Adrenal gland (tissue), 12 donors: ENCODE measurements around the gene POMGNT2. TPM values are rescaled to one million over a fixed set of nuclear protein-coding genes. Genes with fewer than 3 reads are reported as not detected.

Experiments
- DNase-seq, 7 donors: peaks; one replicate each; pipeline ENCODE4 v3.0.0-alpha.2; 2019 to 2020
- H3K27ac ChIP-seq, 5 donors: fragments of 200-600 bp; sonication (generic) in 4 of 5; 1 replicate in 3 of 5; 2 replicates in 2 of 5; pipeline versions ENCODE4 v1.5.1 to v1.8.0; 2016 to 2020; ENCODE audit warnings: mild to moderate bottlenecking in 1 of 5
- H3K27me3 ChIP-seq: fragments of 200-600 bp; 2 replicates; pipeline ENCODE4 v1.8.0; 2021
- H3K36me3 ChIP-seq, 2 donors: fragments of 200-600 bp; replicated peaks in 1 of 2; 1 replicate in 1 of 2; 2 replicates in 1 of 2; pipeline versions ENCODE4 v1.5.1 to v1.8.0; 2018 to 2022
- H3K4me1 ChIP-seq, 2 donors: fragments of 200-600 bp; replicated peaks in 1 of 2; 1 replicate in 1 of 2; 2 replicates in 1 of 2; pipeline versions ENCODE4 v1.5.1 to v1.8.0; 2018 to 2021
- H3K4me3 ChIP-seq, 4 donors: fragments of 200-600 bp; sonication (generic) in 3 of 4; one replicate each; pipeline ENCODE4 v1.5.1; 2016 to 2018
- H3K9me3 ChIP-seq, 3 donors: fragments of 200-600 bp; sonication (generic) in 1 of 3; replicated peaks in 1 of 3; 1 replicate in 2 of 3; 2 replicates in 1 of 3; pipeline versions ENCODE4 v1.5.1 to v1.8.0; 2016 to 2021
- POLR2A ChIP-seq, 2 donors: fragments of 450-650 bp; IDR thresholded peaks; one replicate each; pipeline ENCODE4 v1.6.1; 2017; ENCODE audit warnings: antibody characterized with exemption in 2 of 2, mild to moderate bottlenecking in 2 of 2, moderate library complexity in 1 of 2
- WGBS, 4 donors: extraction: QIAGEN DNeasy Blood & Tissue Kit in 2 of 4; methylation state at CpG; one replicate each; pipeline versions ENCODE4 v1.1.5 to v1.1.7; 2013 to 2017; 5-methylcytosine and 5-hydroxymethylcytosine counted together
- intact Hi-C, 2 donors: fragments of 100-400 bp; cut with DNase I; formaldehyde crosslinking; loops; one replicate each; pipeline versions ENCODE4 v1.14.1 to v1.15.0; 2022 to 2023
- polyA plus RNA-seq, 3 donors: library from polyadenylated mRNA; stranded (reverse); fragments of 200-250 nt in 2 of 3; fragments of 350-450 nt in 1 of 3; fragmentation: Illumina TruSeq in 1 of 3; extraction: RNeasy Lipid Tissue Mini Kit (QIAGEN cat#74804) in 1 of 3; gene quantifications; one replicate each; pipeline ENCODE4 v1.2.3, GENCODE V29; 2013 to 2014
- total RNA-seq, 9 donors: library from RNA; depleted of rRNA in 4 of 9; stranded (reverse); fragments of >200 nt in 4 of 9; fragments of 120-200 nt in 1 of 9; fragmentation: NEBNext Ultra II Directional in 1 of 9; extraction: Animal tissue kit (Norgen Biotek cat#: 25700) in 1 of 9; gene quantifications; one replicate each; pipeline versions ENCODE4 v1.1.0 to v1.2.4, GENCODE V29; 2013 to 2023
- TF ChIP-seq, protein P1 (sequence below), 6 experiments: fragments of 450-650 bp in 4 of 6; fragments of 200-600 bp in 2 of 6; sonication (generic) in 1 of 6; IDR thresholded peaks; 1 replicate in 5 of 6; 2 replicates in 1 of 6; pipeline versions ENCODE4 v1.5.1 to v1.8.0; 2016 to 2021; ENCODE audit warnings: antibody characterized with exemption in 6 of 6, mild to moderate bottlenecking in 2 of 6, moderate library complexity in 1 of 6
- donor health status: healthy with polysubstance abuse.
- donor health status: Bipolar disorder and iron deficiency.
- donor health status: DM: yes; HTN: yes; CAD: no.
- donor health status: DM: no; HTN: no; CAD: no.
- donor health status: DM: no; HTN: no; CAD: no.
- donor health status: DM: yes; HTN: yes; CAD: no.

POMGNT2 gene
- total and polyA plus RNA-seq, 12 donors: 6.5 to 44.9 (median 18.6) TPM

DNA sequence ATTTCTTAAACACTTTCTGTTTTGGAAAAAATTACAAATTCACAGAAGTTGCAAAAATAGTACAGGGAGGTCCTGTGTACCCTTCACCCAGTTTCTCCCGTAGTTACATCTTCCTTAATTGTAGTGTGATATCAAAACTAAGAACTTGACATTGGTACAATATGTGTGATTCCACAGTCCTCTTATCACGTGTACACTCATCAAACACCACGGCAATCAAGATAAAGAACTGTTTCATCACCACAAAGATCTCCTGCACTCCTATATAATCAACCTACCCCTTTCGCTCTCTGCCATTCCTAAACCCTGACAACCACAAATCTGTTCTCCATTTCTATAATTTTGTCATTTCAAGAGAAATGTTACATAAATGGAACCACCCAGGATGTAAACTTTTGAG lies 31.4 kb downstream of the POMGNT2 start:
- H3K4me3 ChIP-seq: no peak overlapping the region
- H3K27me3 ChIP-seq: no peaks in the 10 kb centered on the region
- intact Hi-C loops: no loop called here
- no peak overlapping the region for H3K27ac ChIP-seq
- 56 to 72% (median 64%) methylated on average over 4 of the region's 4 CpGs for WGBS, 4 donors
- DNase-seq: no peak
- H3K9me3 ChIP-seq: no peaks in the 10 kb centered on the region
- no peaks in the 10 kb centered on the region for H3K4me1 ChIP-seq
- TF ChIP-seq, protein P1, sequence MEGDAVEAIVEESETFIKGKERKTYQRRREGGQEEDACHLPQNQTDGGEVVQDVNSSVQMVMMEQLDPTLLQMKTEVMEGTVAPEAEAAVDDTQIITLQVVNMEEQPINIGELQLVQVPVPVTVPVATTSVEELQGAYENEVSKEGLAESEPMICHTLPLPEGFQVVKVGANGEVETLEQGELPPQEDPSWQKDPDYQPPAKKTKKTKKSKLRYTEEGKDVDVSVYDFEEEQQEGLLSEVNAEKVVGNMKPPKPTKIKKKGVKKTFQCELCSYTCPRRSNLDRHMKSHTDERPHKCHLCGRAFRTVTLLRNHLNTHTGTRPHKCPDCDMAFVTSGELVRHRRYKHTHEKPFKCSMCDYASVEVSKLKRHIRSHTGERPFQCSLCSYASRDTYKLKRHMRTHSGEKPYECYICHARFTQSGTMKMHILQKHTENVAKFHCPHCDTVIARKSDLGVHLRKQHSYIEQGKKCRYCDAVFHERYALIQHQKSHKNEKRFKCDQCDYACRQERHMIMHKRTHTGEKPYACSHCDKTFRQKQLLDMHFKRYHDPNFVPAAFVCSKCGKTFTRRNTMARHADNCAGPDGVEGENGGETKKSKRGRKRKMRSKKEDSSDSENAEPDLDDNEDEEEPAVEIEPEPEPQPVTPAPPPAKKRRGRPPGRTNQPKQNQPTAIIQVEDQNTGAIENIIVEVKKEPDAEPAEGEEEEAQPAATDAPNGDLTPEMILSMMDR (IDR thresholded peaks at IDR 0.05): no peak
- TF ChIP-seq POLR2A (IDR thresholded peaks at IDR 0.05): no peak
- H3K36me3 ChIP-seq: peaks cover 0 to 5% of the 10 kb centered on the region in 2 donors

DNA sequence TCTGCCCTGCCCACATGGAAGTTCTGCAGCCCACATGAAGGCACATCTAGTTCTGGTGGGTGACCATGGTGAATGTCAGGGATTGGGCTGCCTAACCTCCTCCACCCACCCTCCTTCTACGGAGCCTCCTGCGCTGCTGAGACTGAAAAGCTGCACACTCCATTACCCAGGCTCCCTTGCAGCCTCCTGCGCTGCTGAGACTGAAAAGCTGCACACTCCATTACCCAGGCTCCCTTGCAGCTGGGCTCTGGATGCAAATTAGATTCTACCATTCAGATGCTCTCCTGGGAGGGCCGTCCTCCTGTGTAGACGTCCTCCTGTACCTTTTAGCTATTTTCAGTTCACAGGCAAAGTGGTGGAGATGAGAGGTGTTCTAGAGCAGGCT lies 32.1 kb downstream of the POMGNT2 start:
- TF ChIP-seq, protein P1 (IDR thresholded peaks at IDR 0.05): no peak
- TF ChIP-seq POLR2A (IDR thresholded peaks at IDR 0.05): no peak
- no peak for DNase-seq
- no peak overlapping the region for H3K4me3 ChIP-seq
- intact Hi-C loops: no loop called here
- no peaks in the 10 kb centered on the region for H3K27me3 ChIP-seq
- no peaks in the 10 kb centered on the region for H3K36me3 ChIP-seq
- no peak overlapping the region for H3K27ac ChIP-seq
- no peaks in the 10 kb centered on the region for H3K9me3 ChIP-seq
- no peaks in the 10 kb centered on the region for H3K4me1 ChIP-seq
- WGBS, 4 donors: 71 to 85% (median 83%) methylated on average over 2 to 5 of the region's 5 CpGs

DNA sequence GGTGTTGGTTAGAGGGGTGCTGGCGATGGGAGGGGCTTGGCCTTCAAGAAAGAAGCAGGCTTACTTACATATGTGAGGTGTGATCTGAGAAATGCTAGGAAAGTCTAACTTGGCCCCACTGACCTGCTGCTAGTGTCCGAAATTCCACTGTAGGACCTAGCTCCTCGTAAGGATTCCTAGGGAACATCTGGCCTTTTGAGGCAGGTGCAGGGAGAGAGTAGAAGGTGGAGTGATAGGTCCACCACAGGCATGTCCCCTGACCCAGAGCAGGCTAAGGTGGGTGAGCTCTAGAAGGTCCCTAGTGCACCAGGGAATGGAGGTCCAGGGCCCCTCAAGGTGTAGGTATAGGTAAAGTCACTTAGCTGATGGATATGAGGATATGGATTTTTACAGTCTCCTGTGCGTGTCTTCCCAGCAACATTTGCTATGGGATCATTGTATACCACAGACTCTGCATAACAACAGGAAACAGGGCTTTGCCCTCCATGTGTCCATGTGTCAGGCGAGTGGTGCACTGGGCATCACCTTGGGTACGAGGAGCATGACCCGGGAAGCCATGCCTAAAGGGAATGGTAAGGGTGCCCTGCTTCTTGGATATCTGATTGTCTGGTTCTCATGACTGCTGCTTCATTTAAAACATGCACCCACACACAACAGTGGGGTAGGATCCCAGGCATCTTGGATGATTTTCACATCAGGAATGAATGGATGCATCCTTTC lies 32.6 kb downstream of the POMGNT2 start:
- Histone ChIP-seq H3K4me3 (no peak overlapping the region), H3K27me3 (no peaks in the 10 kb centered on the region), H3K36me3 (no peaks in the 10 kb centered on the region), H3K4me1 (no peaks in the 10 kb centered on the region), H3K27ac (no peak overlapping the region), H3K9me3 (no peaks in the 10 kb centered on the region)
- 85 to 92% (median 86%) methylated on average over 4 to 7 of the region's 7 CpGs for WGBS, 4 donors
- no peak for DNase-seq
- intact Hi-C loops: no loop called here
- TF ChIP-seq, protein P1 (IDR thresholded peaks at IDR 0.05): no peak
- no peak for TF ChIP-seq POLR2A (IDR thresholded peaks at IDR 0.05)

DNA sequence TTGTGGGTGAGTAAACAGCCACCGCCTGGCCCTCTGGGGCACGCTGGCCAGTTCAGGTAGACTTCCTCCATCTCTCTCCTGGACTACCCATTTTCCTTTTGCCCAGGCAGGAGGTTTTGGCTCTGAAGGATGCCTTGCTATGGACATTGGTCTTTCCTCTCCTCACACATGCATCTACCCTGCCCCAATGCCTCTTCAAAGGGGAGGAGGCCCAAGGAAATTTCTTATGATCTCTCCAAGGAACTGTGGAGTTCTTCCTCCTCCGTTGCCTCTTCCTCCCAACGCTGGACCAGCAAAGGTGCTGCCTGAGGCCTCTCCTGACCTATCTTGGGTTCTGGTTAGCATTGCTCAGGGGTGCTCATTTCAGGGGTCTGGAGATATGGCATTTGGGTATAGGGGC lies 33.5 kb downstream of the POMGNT2 start:
- no peak for TF ChIP-seq POLR2A (IDR thresholded peaks at IDR 0.05)
- TF ChIP-seq, protein P1 (IDR thresholded peaks at IDR 0.05): no peak
- H3K36me3 ChIP-seq: no peaks in the 10 kb centered on the region
- no peaks in the 10 kb centered on the region for H3K27me3 ChIP-seq
- H3K9me3 ChIP-seq: no peaks in the 10 kb centered on the region
- H3K4me1 ChIP-seq: no peaks in the 10 kb centered on the region
- no peak for DNase-seq
- intact Hi-C loops: no loop called here
- no peak overlapping the region for H3K27ac ChIP-seq
- H3K4me3 ChIP-seq: no peak overlapping the region
- WGBS, 4 donors: 89 to 92% (median 90%) methylated on average over 4 of the region's 4 CpGs
